Ecto neural progenitor cell (in vitro differentiated cells): Measurements from ENCODE around the gene GALR3.

Experiments
- DNase-seq: peaks from one replicate; pipeline ENCODE4 v3.0.0-alpha.2; 2018; ENCODE audit warnings: low spot score

GALR3 gene

GRCh38 chr22:37870273-37870672, 47.1 kb downstream of the GALR3 start:
- DNase-seq = no peak
